Measurements from ENCODE around the gene SLC37A3. TPM values are rescaled to one million over a fixed set of nuclear protein-coding genes. Genes with fewer than 3 reads are reported as not detected.
"Not testable (repeated sequence)": the region's sequence is repeated elsewhere in the genome, so short reads cannot be mapped to it uniquely, and the experiment has no call there.

The SLC37A3 gene
- total and polyA plus RNA-seq, 9 donors = 30.6 to 74.6 (median 39.4) TPM

GRCh38 chr7:140426130-140426529, 27.8 kb upstream of the SLC37A3 start:
- Histone ChIP-seq H3K27ac (no peak overlapping the region), H3K36me3 (no peaks in the 10 kb centered on the region), H3K4me1 (ENCODE audit: insufficient read depth) (no peaks in the 10 kb centered on the region), H3K9me3 (no peaks in the 10 kb centered on the region), H3K27me3 (no peaks in the 10 kb centered on the region), H3K4me3 (no peak overlapping the region)
- WGBS, 3 donors = 89 to 92% (median 90%) methylated on average over 6 of the region's 6 CpGs
- intact Hi-C loops (cut with DNase I) = no loop called here
- no peak for DNase-seq
- no peak for TF ChIP-seq CTCF (IDR thresholded peaks at IDR 0.05)
- no peak for TF ChIP-seq EP300 (IDR thresholded peaks at IDR 0.05)
- TF ChIP-seq POLR2A (IDR thresholded peaks at IDR 0.05) = no peak

- Histone ChIP-seq H3K9me3 (no peaks in the 10 kb centered on the region), H3K27me3 (no peaks in the 10 kb centered on the region), H3K36me3 (no peaks in the 10 kb centered on the region), H3K27ac (no peak overlapping the region), H3K4me3 (no peak overlapping the region), H3K4me1 (ENCODE audit: insufficient read depth) (no peaks in the 10 kb centered on the region)
- 81 to 85% (median 84%) methylated on average over 12 of the region's 12 CpGs for WGBS, 3 donors
- intact Hi-C loops (cut with DNase I) = no loop called here
- TF ChIP-seq POLR2A (IDR thresholded peaks at IDR 0.05) (no peak), CTCF (IDR thresholded peaks at IDR 0.05) (no peak)
- DNase-seq = no peak
These were observed 27.4 kb upstream of the SLC37A3 start for GRCh38 chr7:140425718-140426117.

GRCh38 chr7:140423501-140423900, 25.2 kb upstream of the SLC37A3 start:
- TF ChIP-seq POLR2A (IDR thresholded peaks at IDR 0.05) (no peak), CTCF (IDR thresholded peaks at IDR 0.05) (no peak), EP300 (IDR thresholded peaks at IDR 0.05) (no peak)
- H3K9me3 ChIP-seq = no peaks in the 10 kb centered on the region
- H3K27ac ChIP-seq = no peak overlapping the region
- H3K4me3 ChIP-seq = no peak overlapping the region
- no peak for DNase-seq
- H3K27me3 ChIP-seq = no peaks in the 10 kb centered on the region
- intact Hi-C loops (cut with DNase I) = no loop called here
- no peaks in the 10 kb centered on the region for H3K36me3 ChIP-seq
- H3K4me1 ChIP-seq (ENCODE audit: insufficient read depth) = no peaks in the 10 kb centered on the region
- WGBS, 3 donors = 92 to 97% (median 95%) methylated on average over 3 of the region's 3 CpGs

- Histone ChIP-seq H3K4me3 (no peak overlapping the region), H3K4me1 (ENCODE audit: insufficient read depth) (no peaks in the 10 kb centered on the region), H3K27ac (no peak overlapping the region), H3K27me3 (no peaks in the 10 kb centered on the region), H3K9me3 (no peaks in the 10 kb centered on the region), H3K36me3 (no peaks in the 10 kb centered on the region)
- TF ChIP-seq EP300 (IDR thresholded peaks at IDR 0.05) = no peak
- TF ChIP-seq CTCF (IDR thresholded peaks at IDR 0.05) = no peak
- no peak for TF ChIP-seq POLR2A (IDR thresholded peaks at IDR 0.05)
- 85 to 94% (median 93%) methylated on average over 2 of the region's 2 CpGs for WGBS, 3 donors
- intact Hi-C loops (cut with DNase I) = no loop called here
- DNase-seq = no peak
These were observed 23.2 kb upstream of the SLC37A3 start for GRCh38 chr7:140421521-140421920.

GRCh38 chr7:140418653-140419052, 20.3 kb upstream of the SLC37A3 start:
- H3K9me3 ChIP-seq = no peaks in the 10 kb centered on the region
- no peak overlapping the region for H3K4me3 ChIP-seq
- no peaks in the 10 kb centered on the region for H3K36me3 ChIP-seq
- DNase-seq = no peak
- intact Hi-C loops (cut with DNase I) = no loop called here
- no peak overlapping the region for H3K27ac ChIP-seq
- WGBS, 3 donors = 79 to 85% (median 85%) methylated on average over 4 of the region's 4 CpGs
- no peaks in the 10 kb centered on the region for H3K27me3 ChIP-seq
- H3K4me1 ChIP-seq (ENCODE audit: insufficient read depth) = no peaks in the 10 kb centered on the region
- TF ChIP-seq CTCF (IDR thresholded peaks at IDR 0.05) (no peak), POLR2A (IDR thresholded peaks at IDR 0.05) (no peak), EP300 (IDR thresholded peaks at IDR 0.05) (no peak)

GRCh38 chr7:140418156-140418472, 19.8 kb upstream of the SLC37A3 start:
- DNase-seq; H3K9me3 ChIP-seq; H3K27ac ChIP-seq; H3K36me3 ChIP-seq; H3K4me3 ChIP-seq; H3K27me3 ChIP-seq; H3K4me1 ChIP-seq (ENCODE audit: insufficient read depth); intact Hi-C loops (cut with DNase I): not testable (repeated sequence)
- WGBS, 3 donors = 78 to 91% (median 80%) methylated on average over 5 of the region's 5 CpGs

Measured in ovary (tissue), 9 donors.